ENCODE data around the gene SEMA3G.

DNA sequence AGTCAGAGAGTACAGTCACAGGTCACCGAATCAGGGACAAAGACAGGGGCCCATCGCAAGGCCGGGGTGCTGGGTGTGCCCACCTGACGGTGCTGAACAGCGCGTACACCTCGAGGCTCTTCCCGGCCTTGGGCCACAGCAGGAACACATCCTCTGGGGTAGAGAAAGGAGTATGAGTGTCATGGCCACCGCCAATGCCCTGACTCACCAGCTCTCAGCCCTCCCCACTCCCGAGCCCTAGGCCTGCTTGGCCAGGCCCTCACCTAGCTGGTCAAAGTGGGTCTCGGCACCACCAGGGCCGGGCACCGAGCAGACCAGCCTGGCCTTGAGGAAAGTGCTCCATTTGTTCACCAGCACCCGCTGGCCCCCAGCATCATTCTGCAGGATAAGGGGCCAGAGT lies 4.2 kb downstream of the SEMA3G start:
- TF ChIP-seq CTCF (conservative IDR thresholded peaks at IDR 0.05 in 1 of 2, IDR thresholded peaks at IDR 0.05 in 1 of 2; ENCODE audit: low read depth in 1 of 2, low read length in 2 of 2) (no peak), EZH2 (IDR thresholded peaks at IDR 0.05; ENCODE audit: low read length, missing control alignments) (no peak)
